HG03139 (cell line): ENCODE data around the gene SAMD5.
"Not testable (repeated sequence)": the region's sequence is repeated elsewhere in the genome, so short reads cannot be mapped to it uniquely, and the experiment has no call there.

Experiments used
- ATAC-seq: cut with Tn5 transposase; IDR thresholded peaks from one replicate; pipeline ENCODE4 v1.9.1; 2021; ENCODE audit not compliant: unreplicated experiment

The SAMD5 gene

DNA sequence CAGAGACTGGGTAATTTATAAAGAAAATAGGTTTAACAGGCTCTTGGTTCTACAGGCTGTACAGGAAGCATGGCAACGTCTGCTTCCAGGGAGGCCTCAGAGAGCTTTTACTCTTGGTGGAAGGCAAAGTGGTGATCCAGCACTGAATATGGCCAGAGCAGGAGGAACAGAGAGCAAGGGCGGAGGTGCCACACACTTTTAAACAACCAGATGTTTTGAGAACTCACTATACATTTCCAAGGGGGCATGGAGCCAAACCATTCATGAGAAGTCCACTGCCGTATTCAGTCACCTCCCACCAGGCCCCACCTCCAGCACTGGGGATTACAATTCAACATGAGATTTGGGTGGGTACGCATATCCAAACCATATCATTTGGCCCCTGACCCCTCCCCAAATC lies 18.7 kb downstream of the SAMD5 start:
- ATAC-seq, result no peak

DNA sequence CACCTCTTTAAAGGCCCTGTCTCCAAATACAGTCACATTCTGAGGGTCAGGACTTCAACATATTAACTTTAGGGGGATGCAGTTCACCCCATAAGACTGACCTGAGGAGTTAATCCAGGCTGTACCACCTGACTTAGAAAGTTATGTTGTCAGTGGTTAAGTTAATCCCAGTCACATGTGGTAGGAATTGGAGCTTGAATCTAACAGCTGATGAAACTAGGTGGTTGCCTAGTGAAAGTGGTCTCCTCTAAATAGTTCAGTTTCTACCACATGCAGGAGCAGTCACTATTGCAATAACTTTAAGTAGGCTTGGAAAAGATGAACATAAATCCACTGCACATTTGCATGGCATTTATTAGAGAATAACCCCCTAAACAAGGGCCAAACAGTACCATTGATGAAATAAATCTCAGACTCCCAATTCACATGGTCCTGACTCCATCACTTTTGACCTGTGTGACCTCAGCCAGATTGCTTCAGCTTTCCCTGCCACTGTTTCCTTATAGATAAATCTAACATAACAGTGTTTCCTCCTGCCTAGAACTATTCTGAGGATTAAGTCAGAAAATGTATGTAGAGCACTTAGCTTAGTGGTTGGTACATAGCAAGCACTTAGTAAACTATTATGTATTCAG lies 20.1 kb downstream of the SAMD5 start:
- no peak for ATAC-seq

DNA sequence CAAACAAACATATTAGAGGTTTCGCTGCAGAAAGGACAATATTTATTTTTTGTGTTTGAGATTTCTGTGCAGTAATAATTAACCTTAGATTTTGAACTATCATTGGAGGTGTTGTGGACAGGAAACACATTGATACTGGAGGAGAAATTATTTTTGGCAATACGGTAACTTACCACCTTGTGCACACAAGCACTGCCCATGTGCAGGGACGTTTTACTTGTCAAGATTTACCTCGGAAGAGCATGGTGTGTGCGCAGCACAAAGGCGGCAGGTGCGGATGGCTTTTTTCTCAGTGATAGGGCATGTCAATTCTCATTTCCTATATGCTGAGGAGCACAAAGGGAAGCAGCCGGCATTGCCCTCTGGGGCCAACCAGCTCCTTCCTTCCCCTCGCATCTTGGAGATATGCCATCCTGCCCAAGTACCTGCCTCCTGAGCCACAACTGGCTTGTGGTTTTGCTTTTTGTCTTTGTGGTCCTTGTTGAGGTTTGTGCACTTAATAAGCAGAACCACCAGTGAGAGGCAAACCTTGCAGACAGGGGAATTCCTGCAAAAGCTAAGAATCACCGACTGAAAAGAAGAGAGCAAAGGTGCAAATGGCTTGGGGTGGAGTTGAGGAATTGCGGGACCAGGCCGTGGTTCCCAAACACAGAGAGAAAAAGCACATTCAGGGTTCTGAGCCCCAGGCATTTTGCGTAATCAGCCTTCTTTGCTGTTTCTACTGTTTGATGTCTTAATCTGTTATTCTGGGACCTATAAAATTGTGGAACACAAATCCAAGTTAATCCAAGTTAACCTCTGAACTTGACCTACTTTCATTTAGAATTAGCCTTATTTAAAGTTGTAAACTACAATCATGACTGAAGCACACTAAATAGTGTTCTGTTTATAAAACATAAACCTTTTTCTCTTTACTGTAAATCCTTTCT lies 21.9 kb downstream of the SAMD5 start:
- ATAC-seq, result peak; percentile 66

DNA sequence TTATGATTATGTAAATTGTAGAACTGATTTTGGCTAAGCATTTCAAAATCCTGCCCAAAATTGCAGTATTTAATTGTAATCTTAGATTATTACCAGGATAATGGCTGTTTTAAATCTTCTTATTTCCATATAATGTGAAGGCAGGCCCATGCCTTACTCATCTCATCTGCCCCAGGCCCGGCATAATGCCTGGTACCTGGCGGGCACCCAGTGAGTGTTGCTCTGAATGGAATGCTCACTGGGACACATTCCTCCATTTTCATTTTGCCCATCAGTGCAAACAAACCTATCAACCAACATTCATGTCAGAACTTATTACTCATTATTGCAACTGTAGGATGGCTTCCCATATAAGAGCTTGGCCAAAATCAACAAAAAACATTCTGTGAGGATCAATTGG lies 22.8 kb downstream of the SAMD5 start:
- ATAC-seq, result no peak

DNA sequence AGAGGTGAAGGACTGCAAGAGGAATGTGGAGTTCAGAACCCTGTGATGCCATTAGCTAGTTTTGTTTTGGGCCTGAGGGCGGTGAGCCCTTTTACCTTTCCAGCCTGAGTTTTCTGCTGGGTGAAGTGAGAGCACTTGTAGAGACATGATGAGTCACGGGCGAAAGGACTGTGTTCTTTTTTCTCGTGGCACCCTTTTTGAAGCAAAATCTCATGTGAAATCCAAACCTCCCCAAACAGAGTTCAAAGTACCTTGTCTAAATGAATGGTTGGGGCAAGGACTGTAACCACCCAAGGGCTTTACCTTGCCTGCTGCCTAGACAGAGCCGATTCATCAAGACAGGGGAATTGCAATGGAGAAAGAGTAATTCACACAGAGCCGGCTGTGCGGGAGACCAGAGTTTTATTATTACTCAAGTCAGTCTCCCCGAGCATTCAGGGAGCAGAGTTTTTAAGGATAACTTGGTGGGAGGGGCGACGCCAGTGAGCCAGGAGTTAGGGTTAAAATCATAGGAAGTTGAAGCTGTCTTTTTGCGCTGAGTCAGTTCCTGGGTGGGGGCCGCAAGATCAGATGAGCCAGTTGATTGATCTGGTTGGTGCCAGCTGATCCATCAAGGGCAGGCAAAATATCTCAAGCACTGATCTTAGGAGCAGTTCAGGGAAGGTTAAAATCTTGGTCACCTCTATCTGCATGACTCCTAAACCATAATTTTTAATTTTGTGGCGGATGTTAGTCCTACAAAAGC lies 25.8 kb downstream of the SAMD5 start:
- ATAC-seq, result no peak

DNA sequence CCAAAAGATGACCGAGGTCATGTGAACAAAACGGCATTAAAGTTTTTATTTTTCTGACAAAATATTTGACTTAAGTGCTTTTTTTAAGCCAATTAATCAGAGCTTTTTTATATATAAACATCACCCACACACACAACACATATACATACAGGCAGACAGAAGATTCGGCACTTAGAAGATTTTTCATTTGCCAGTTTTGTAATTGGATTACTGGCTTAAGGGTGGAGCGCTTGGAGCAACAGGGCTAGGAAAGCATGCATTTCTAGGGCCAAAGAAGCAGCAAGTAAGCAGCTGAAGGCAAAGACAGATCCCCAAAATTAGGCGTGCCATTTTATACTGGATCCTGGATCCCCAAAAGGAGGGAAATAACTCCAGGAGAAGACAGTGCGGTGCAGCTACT lies 30.3 kb downstream of the SAMD5 start:
- no peak for ATAC-seq

DNA sequence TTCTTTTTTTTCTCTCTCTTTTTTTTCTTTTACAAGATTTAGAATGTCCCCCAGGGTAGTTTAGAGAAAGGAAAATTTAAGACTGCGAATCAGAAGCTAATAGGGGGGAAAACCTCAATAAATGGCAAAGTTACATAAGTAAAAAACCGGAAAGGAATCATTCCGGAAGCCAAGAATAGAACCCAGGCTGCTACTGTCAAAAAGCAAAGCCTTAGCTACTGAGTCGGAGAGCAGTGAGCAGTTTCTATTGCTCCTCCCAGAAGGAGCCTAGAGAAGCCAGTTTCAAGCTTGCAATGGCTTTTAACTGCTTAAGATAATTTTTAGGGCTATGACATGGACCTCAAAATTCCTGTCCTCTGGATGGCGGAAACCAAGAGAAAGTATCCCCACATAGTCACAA lies 31.6 kb downstream of the SAMD5 start:
- no peak for ATAC-seq

DNA sequence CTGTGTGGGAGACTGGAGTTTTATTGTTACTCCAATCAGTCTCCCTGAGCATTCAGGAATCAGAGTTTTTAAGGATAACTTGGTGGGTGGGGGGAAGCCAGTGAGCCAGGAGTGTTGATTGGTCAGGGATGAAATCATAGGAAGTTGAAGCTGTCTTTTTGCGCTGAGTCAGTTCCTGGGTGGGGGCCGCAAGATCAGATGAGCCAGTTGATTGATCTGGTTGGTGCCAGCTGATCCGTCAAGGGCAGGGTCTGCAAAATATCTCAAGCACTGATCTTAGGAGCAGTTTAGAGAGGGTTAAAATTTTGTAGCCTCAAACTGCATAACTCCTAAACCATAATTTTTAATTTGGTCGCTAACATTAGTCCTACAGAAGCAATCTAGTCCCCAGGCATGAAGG lies 33.9 kb downstream of the SAMD5 start:
- not testable (repeated sequence) for ATAC-seq

DNA sequence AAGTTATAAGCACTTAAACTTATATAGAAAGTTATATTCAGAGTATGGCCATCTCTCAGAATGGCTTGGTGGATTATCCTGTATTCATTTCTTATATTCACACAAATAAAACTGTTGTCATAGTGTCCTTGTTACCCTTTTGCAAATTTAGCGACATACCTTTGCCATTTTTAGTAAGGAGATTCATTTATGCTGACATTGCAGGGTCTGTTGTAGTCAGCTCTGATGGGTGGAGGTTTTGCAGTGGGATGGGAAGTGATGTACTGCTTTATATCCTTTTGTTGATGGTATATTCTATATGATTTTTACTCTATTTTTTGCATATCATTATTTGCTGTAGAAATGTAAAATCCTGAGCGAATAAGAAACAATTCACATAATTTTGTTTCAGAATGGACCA lies 35.9 kb downstream of the SAMD5 start:
- ATAC-seq, result no peak

DNA sequence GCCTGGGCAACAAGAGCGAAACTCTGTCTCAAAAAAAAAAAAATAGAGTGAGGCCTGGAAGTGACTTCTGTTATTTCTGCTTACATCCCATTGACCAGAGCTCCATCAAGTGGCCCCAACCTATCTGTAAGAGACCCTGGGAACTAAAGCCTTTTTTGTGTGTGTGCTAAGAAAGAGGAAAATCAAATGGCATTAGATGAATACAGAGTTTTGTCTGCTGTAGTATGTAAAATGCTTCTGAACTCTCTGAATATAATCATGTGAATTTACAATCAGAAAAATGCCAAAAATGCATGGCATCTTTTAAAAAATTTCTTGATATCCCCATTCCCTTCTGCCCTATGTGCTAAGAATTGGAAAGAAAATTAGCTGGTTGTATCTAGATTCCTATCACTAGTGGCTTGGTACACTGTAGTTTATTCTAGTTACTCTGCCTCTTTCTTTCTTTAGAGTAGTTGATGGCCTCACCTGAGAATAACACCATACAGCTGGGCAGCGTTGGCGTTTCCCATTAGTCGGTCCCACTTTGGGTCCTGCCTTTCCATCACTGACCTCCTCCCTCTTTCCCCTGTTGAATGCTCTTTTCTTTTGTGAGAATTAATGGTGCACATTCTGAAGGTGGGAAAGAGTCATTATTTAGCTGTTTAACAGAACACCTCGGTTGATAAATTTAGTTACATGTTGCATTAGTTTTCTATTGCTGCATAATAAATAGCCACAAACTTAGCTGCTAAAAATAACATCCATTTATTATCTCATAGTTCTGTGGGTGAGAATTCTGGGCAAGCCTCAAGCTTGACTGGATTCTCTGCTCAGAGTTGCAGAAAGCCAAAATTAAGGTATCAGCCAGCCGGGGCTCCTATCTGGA lies 38.2 kb downstream of the SAMD5 start:
- no peak for ATAC-seq

DNA sequence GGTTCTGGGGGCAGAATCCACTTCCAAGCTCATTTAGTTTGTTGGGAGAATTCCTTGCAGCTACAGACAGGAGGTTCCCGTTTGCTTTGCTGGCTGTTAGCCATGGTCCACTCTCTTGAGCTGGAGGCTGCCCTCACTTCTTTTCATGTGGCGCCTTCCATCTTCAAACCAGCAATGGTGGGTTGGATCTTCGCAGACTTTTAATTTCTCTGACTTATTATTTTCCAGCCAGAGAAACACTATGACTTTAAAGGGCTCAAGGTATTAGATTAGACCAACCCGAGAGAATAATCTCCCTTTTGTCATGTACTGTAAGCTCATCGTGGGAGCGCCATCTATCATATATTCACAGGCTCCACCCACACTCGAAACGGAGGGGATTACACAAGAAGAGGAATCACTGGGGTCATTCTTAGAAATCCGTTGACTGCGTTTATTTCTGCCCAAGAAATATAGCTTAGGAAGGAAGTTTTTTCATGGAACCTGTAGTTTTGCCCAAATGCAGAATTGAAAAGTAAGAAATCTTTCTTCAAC lies 38.9 kb downstream of the SAMD5 start:
- ATAC-seq, result no peak

DNA sequence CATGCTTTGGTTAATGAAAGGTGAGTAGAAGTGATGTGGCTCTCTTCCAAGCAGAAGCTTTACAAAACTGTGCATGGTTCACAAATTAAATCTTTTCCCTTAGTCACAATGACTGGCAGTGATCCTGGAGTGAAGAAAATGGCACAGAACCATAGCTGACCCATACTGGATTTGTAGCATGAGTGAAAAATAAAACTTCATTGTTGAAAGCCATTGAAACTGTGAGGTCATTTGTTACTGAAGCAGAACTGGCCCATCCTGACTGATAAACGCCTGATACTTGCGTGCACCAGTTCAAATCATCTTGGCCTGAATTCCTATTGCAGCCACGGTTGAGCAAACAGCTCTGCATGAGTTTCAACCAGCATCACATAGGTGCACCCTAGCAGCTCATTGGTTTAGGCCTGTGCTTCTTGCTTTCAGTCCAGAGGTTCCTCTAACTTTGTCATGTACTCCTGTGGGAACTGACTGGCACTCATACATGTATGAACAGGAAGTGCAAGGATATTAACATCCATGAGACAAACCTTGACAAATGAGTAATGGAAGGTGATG lies 40.5 kb downstream of the SAMD5 start:
- no peak for ATAC-seq

DNA sequence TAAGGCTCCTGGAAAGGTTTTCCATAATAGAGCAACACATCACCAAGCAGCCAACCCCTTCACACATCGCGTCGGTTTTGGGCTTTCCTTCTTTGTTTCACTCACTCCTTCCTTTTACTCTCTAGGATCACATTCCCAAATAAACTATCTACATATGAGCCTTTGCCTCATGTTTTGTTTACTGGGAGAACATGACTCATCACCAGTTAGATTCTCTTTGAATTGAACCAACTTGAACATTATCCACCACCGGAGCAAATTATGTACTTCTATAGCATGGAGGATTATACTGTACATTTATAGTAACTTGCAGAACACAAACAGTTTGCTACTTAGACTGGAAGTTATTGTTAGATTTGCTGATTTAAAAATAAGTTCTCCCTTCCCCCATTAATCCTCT lies 41.0 kb downstream of the SAMD5 start:
- no peak for ATAC-seq

DNA sequence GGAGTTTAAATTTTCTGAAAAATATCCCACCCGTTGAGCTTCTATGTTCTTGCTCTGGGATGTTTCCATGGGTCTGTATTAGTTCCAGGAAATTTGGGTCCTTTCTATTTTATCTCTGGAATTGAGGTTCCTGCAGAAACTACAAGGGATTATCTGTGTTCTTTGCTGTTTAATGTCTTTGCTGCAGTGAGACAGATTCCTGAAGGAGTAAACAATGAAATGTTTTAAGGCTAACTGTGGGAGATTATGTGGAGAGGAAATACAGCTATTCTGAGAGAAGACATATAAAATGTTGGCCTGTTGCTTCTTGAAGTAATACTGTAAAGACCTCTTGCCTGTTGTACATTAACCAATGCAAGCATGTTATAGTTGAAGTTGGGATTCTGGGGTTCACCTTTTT lies 43.5 kb downstream of the SAMD5 start:
- ATAC-seq, result no peak

DNA sequence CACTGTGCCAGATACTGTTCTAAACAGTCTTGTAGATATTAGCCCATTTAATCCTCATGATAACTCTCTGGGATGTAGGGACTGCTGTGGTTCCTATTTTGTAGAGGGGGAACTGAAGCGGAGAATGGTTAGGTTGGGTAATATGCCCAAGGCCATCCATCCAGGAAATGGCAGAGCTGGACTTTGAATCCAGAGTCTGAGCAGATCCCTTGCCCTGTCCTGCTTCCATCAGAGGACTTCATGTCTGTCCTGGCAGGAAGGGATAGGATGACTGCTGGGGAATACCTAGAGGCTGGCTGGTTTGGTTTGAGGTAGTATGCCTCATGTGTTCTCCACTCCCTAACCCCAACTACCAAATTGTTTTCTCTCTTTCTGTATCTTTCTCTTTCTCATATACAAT lies 44.6 kb downstream of the SAMD5 start:
- no peak for ATAC-seq

DNA sequence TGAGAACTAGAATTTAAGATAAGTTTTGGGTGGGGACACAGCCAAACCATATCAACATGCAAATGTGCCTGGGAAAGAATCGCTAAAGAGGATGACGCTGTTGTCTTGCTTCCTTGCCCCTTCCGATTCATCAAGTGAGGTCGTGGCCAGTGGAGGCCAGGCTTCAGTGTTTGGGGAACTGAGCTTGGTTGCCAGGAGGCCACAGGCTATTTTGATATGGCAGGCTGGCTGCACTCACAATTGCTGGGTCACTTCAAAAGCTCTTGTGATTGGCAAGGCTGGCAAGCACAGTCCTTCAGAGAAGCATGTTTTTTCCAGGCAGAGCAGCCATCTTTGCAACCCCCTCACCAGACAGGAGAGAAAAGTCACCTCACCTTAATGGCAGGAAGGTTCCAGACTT lies 45.8 kb downstream of the SAMD5 start:
- no peak for ATAC-seq

DNA sequence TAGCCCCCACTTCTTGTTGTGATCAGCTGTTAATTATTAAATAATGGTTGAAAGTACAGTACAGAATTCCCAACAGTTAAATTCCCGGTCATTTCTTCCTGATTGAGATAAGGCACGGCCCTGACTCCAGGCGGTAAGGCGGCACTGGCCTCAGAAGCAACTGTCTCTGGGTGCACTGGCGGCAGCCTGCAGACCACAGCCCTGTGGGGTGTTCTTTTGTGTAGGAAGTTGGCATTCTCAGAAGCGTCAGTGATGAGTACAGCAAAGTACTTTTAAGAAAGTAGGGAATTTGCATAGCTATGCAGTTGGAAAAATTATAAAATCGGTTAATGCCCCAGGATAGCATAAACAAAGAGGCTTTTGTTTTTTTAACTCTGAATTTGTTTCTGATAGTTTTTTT lies 50.5 kb downstream of the SAMD5 start:
- ATAC-seq, result no peak

DNA sequence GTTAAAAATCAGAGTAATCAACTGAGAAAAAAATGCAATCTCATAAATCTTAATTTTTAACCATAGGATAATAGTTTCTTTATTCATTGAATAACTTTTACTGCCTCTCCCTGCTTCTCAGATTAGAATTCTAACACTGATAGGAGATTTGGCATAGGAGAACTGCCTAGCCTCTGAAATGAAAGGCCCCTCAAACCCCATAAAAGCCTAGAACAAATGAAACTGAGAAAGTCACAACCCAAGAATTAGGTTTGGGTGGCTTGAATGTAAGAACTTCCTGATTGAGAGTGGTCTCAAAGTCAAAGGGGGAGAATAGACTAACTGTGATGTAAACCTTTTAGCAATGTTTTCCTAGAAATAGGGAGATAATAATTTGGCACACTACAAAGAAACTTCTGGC lies 52.2 kb downstream of the SAMD5 start:
- no peak for ATAC-seq

DNA sequence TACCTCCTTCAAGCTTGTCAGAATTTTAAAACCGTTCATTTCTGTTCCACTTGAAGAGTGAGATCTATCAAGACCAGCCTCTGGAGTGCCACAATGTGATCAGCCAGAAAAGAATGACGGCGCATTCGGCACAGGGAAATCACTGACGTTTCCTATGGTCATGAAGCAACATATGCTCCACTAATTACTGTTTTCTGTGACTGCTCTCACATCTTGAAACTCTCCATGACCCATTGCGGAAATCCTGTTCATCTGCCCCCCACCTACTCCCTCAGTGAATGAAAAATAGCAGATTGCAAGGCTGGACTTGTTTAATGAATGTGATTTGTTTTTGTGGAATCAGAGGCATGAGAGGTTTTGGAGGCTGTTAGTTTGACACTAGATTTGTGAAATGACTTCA lies 53.2 kb downstream of the SAMD5 start:
- ATAC-seq, result no peak

DNA sequence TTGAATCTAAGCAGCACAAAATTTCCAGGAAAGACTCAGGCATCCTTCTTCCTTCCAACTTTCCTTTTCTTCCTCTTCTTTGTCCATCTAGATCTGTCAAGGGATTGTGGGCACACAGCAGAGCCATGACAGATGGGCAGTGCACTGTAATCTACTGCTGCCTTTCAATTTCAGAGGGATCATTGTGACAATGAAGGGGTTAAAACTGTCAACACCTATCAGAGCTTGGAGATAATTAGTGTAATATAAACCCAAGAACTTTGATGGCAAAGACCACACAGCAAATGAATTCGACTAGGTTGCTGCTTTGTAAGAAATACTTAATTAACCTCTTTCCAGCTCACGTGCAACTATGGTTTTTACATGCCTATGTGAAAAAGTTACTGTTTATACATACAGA lies 55.0 kb downstream of the SAMD5 start:
- no peak for ATAC-seq
